ENCODE data around the gene PAFAH1B1. TPM values are rescaled to one million over a fixed set of nuclear protein-coding genes. Genes with fewer than 3 reads are reported as not detected.

Gene PAFAH1B1
- total and polyA plus RNA-seq, 4 donors = 14.0 to 44.1 (median 29.2) TPM

- DNase-seq (ENCODE audit: low spot score) = no peak
- WGBS = 96% methylated on average over 6 of the region's 6 CpGs
- TF ChIP-seq SP1 (IDR thresholded peaks at IDR 0.05) (no peak), REST (IDR thresholded peaks at IDR 0.05) (no peak), FOXA1 (IDR thresholded peaks at IDR 0.05) (no peak), NR2F2 (IDR thresholded peaks at IDR 0.05) (no peak), RAD21 (IDR thresholded peaks at IDR 0.05) (no peak), ZBTB33 (IDR thresholded peaks at IDR 0.05) (no peak), JUND (IDR thresholded peaks at IDR 0.05) (no peak), MAX (IDR thresholded peaks at IDR 0.05) (no peak), EGR1 (IDR thresholded peaks at IDR 0.05; ENCODE audit: low read depth in 2 of 2) (no peak), HNF4G (IDR thresholded peaks at IDR 0.05) (no peak), RXRA (IDR thresholded peaks at IDR 0.05) (no peak), FOXA2 (IDR thresholded peaks at IDR 0.05) (no peak), CTCF (IDR thresholded peaks at IDR 0.05; ENCODE audit: low read depth, low read length, missing input control) (no peak), HNF4A (conservative IDR thresholded peaks at IDR 0.05) (no peak), ATF3 (IDR thresholded peaks at IDR 0.05) (no peak), GABPA (IDR thresholded peaks at IDR 0.05 in 1 of 2, conservative IDR thresholded peaks at IDR 0.05 in 1 of 2) (no peak), TAF1 (conservative IDR thresholded peaks at IDR 0.05) (no peak), YY1 (IDR thresholded peaks at IDR 0.05) (no peak)
- no peak overlapping the region for H3K27ac ChIP-seq (ENCODE audit: low read depth in 1 of 2, low read length in 2 of 2)
- H3K9ac ChIP-seq (ENCODE audit: low read depth in 1 of 2, low read length in 2 of 2) = no peak overlapping the region
- peaks cover 7 to 21% (median 19%) of the 10 kb centered on the region in 4 donors for H3K36me3 ChIP-seq (ENCODE audit: control insufficient read depth in 4 of 4, insufficient read depth in 3 of 4, low read depth in 1 of 4, low read length in 3 of 4)
- no peaks in the 10 kb centered on the region for H3K27me3 ChIP-seq (ENCODE audit: control insufficient read depth in 4 of 4, insufficient read depth in 4 of 4, low read length in 3 of 4)
- no peak overlapping the region for H3K4me3 ChIP-seq (ENCODE audit: low read depth in 1 of 3, low read length in 3 of 3)
- H3K4me1 ChIP-seq (ENCODE audit: control insufficient read depth in 4 of 4, insufficient read depth in 4 of 4, low read length in 3 of 4) = no peaks in the 10 kb centered on the region
- H3K9me3 ChIP-seq (ENCODE audit: control insufficient read depth in 4 of 4, low read length in 3 of 4) = no peaks in the 10 kb centered on the region
Observed at GRCh38 chr17:2687074-2687418, 93.6 kb downstream of the PAFAH1B1 start.
